Tibial nerve (tissue), 4 donors: ENCODE data around the gene RRM1.

Source experiments
- EP300 ChIP-seq, 2 donors: sonication (generic); formaldehyde crosslinking; IDR thresholded peaks; one replicate each; pipeline ENCODE4 v1.6.1; 2017; ENCODE audit warnings: antibody characterized with exemption in 2 of 2, mild to moderate bottlenecking in 1 of 2
- TF ChIP-seq, protein P1 (sequence below), 5 experiments: fragments of 200-600 bp in 3 of 5; fragments of 450-650 bp in 2 of 5; sonication (generic) in 3 of 5; IDR thresholded peaks; one replicate each; pipeline ENCODE4 v1.5.1; 2016 to 2019; ENCODE audit warnings: antibody characterized with exemption in 5 of 5, mild to moderate bottlenecking in 3 of 5, moderate library complexity in 2 of 5

DNA sequence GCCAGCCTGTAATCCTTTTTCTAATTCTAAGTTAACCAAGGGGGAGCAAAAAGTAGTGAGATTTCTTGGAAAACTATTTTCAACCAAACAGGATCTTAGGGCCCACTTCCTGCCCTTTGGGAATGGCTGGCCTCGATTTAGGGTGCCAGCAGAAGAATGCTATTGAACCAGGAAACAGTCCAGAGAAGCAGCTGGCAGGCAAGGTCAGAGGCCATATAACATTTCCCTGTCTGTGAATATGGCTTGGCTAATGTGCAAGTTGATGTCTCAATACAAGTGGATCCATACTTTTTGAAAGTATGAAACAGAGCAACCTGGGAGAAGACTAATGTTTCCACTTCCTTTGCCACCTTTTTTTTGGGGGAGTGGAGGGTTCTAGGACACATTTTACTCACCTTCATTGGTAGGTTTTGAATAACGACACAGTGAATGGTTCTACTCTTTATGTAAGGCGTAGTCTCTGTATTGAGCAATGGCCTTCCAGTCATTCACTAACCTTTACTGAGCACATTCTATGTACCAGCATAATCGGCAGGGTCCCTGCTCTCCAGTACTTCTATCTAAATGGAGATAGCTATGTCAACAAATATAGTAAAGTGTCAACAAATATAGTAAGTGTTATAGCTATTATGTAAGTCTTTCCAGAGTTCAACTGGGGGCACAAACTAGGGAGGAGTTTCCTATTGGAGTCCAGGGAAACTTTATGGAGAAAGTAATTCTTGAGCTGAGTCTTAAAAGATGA, 34.2 kb upstream of the RRM1 start:
- TF ChIP-seq, protein P1, sequence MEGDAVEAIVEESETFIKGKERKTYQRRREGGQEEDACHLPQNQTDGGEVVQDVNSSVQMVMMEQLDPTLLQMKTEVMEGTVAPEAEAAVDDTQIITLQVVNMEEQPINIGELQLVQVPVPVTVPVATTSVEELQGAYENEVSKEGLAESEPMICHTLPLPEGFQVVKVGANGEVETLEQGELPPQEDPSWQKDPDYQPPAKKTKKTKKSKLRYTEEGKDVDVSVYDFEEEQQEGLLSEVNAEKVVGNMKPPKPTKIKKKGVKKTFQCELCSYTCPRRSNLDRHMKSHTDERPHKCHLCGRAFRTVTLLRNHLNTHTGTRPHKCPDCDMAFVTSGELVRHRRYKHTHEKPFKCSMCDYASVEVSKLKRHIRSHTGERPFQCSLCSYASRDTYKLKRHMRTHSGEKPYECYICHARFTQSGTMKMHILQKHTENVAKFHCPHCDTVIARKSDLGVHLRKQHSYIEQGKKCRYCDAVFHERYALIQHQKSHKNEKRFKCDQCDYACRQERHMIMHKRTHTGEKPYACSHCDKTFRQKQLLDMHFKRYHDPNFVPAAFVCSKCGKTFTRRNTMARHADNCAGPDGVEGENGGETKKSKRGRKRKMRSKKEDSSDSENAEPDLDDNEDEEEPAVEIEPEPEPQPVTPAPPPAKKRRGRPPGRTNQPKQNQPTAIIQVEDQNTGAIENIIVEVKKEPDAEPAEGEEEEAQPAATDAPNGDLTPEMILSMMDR (IDR thresholded peaks at IDR 0.05) = no peak
- no peak for TF ChIP-seq EP300 (IDR thresholded peaks at IDR 0.05)
